Thyroid gland (tissue), 4 donors: ENCODE data around the gene BCAS3.

ENCODE experiments used
- CTCF ChIP-seq, 6 experiments: fragments of 200-600 bp in 3 of 6; fragments of 450-650 bp in 3 of 6; sonication (generic) in 3 of 6; IDR thresholded peaks; one replicate each; pipeline ENCODE4 v1.5.1; 2016 to 2019; ENCODE audit warnings: antibody characterized with exemption in 6 of 6, mild to moderate bottlenecking in 2 of 6, inconsistent platforms in 1 of 6, moderate library complexity in 1 of 6
- POLR2A ChIP-seq, 2 donors: fragments of 450-650 bp; IDR thresholded peaks; one replicate each; pipeline ENCODE4 v1.6.1; 2017; ENCODE audit warnings: antibody characterized with exemption in 2 of 2, mild to moderate bottlenecking in 2 of 2, moderate library complexity in 1 of 2

GRCh38 chr17:60959011-60959410 lies 281.4 kb downstream of the BCAS3 start:
- TF ChIP-seq POLR2A (IDR thresholded peaks at IDR 0.05) (no peak), CTCF (IDR thresholded peaks at IDR 0.05) (no peak)
